Smooth muscle cell (in vitro differentiated cells): Measurements from ENCODE around the gene XNDC1N. TPM values are rescaled to one million over a fixed set of nuclear protein-coding genes. Genes with fewer than 3 reads are reported as not detected.

ENCODE experiments used
- DNase-seq: peaks from one replicate; lab custom pipeline; 2025; ENCODE audit not compliant: unreplicated experiment; lab: John Stamatoyannopoulos, UW
- H2AFZ ChIP-seq: fragments of 200-600 bp; sonication (generic); 2 replicates; pipeline ENCODE4 v1.6.0; 2016; ENCODE audit warnings: antibody characterized with exemption, low read depth, mild to moderate bottlenecking
- H3F3A ChIP-seq: fragments of 200-600 bp; sonication (generic); 2 replicates; pipeline ENCODE4 v1.6.0; 2017; ENCODE audit warnings: antibody characterized with exemption, low read depth
- H3K27ac ChIP-seq: fragments of 200-600 bp; sonication (generic); 2 replicates; pipeline ENCODE4 v1.5.1; 2016; ENCODE audit warnings: low read depth, mild to moderate bottlenecking
- H3K27me3 ChIP-seq: fragments of 200-600 bp; sonication (generic); 2 replicates; pipeline ENCODE4 v1.6.1; 2016; ENCODE audit warnings: low read depth, mild to moderate bottlenecking
- H3K36me3 ChIP-seq: fragments of 200-600 bp; sonication (generic); 2 replicates; pipeline ENCODE4 v1.5.1; 2016; ENCODE audit warnings: low read depth
- H3K4me1 ChIP-seq: fragments of 200-600 bp; sonication (generic); 2 replicates; pipeline ENCODE4 v1.5.1; 2016; ENCODE audit warnings: low read depth
- H3K4me2 ChIP-seq: fragments of 200-600 bp; sonication (generic); 2 replicates; pipeline ENCODE4 v1.6.0; 2016; ENCODE audit warnings: mild to moderate bottlenecking
- H3K4me3 ChIP-seq: fragments of 200-600 bp; sonication (generic); 2 replicates; pipeline ENCODE4 v1.5.1; 2016; ENCODE audit warnings: mild to moderate bottlenecking
- H3K79me2 ChIP-seq: fragments of 200-600 bp; sonication (generic); 2 replicates; pipeline ENCODE4 v1.6.0; 2016; ENCODE audit warnings: low read depth, mild to moderate bottlenecking
- H3K9ac ChIP-seq: fragments of 200-600 bp; sonication (generic); 2 replicates; pipeline ENCODE4 v1.6.0; 2016; ENCODE audit warnings: low read depth
- H3K9me3 ChIP-seq: fragments of 200-600 bp; sonication (generic); replicated peaks from 2 replicates; pipeline ENCODE4 v1.5.1; 2016; ENCODE audit warnings: low read depth
- H4K20me1 ChIP-seq: fragments of 200-600 bp; sonication (generic); 2 replicates; pipeline ENCODE4 v1.6.0; 2016; ENCODE audit warnings: low read depth
- CTCF ChIP-seq: fragments of 200-600 bp; sonication (generic); IDR thresholded peaks from 2 replicates; pipeline ENCODE4 v1.5.1; 2017; ENCODE audit warnings: borderline replicate concordance, mild to moderate bottlenecking, antibody characterized with exemption; ENCODE audit not compliant: insufficient read depth, poor library complexity, severe bottlenecking
- WGBS: methylation state at CpG from one replicate; pipeline ENCODE4 v1.1.7; 2016; ENCODE audit warnings: low lambda C conversion rate; 5-methylcytosine and 5-hydroxymethylcytosine counted together
- polyA plus RNA-seq: library from polyadenylated mRNA; unstranded; fragments of >200 nt; fragmentation: Nextera tagmentation; extraction: Ambion mirVana; gene quantifications from 2 replicates; pipeline ENCODE4 v1.2.1, GENCODE V29; 2016
- total RNA-seq: library from RNA; depleted of rRNA; stranded (reverse); fragments of >200 nt; gene quantifications from 2 replicates; pipeline ENCODE4 v1.2.3, GENCODE V29; 2014

Gene XNDC1N
- total and polyA plus RNA-seq, 2 experiments from 2014 or later, result 1.1 to 1.4 TPM

GRCh38 chr11:71962428-71963038 is 34.1 kb upstream of the XNDC1N start:
- Histone ChIP-seq H3K36me3 (no peaks in the 10 kb centered on the region), H3K27me3 (no peaks in the 10 kb centered on the region), H3K9me3 (no peaks in the 10 kb centered on the region), H3F3A (peaks cover 9% of the 10 kb centered on the region), H3K27ac (peak overlapping the region; percentile 78), H3K9ac (peak overlapping the region; percentile 24), H3K4me3 (no peak overlapping the region), H4K20me1 (peaks cover 47% of the 10 kb centered on the region), H3K4me2 (peak overlapping the region; percentile 28), H3K79me2 (peaks cover 28% of the 10 kb centered on the region), H3K4me1 (no peaks in the 10 kb centered on the region), H2AFZ (no peak overlapping the region)
- 25% methylated on average over 2 of the region's 2 CpGs for WGBS
- TF ChIP-seq CTCF, result no peak
- no peak for DNase-seq

DNA sequence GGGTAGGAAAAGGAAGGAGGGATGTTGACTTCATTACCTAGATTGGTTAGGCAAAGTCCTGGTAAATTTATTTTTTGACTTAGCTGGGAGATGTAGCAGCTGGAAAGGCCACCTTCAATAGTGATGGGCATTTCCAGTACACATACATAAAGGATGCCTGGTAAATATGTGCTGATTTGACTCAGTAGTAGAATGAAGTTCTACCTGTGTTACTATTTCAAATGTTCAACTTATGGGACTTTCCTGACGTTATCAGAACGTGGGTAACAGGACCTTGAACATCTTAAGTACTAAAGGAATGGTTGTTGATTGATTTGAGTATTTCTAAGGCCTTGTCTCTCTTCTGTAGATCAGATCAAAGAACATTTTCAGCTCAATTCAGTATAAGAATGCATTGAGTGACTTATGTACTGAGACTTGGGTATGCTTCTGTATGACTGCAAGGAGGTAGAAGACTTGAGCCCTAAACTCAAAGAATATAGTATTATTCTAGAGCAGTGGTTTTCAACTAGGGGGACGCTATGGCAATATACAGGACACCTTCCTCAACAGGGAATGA is 27.6 kb upstream of the XNDC1N start:
- Histone ChIP-seq H3K36me3 (no peaks in the 10 kb centered on the region), H3K4me2 (no peak overlapping the region), H3K27me3 (no peaks in the 10 kb centered on the region), H3F3A (no peaks in the 10 kb centered on the region), H3K9ac (no peak overlapping the region), H3K27ac (no peak overlapping the region), H2AFZ (no peak overlapping the region), H3K4me1 (no peaks in the 10 kb centered on the region), H4K20me1 (peaks cover 90% of the 10 kb centered on the region), H3K79me2 (peaks cover 80% of the 10 kb centered on the region), H3K9me3 (no peaks in the 10 kb centered on the region), H3K4me3 (no peak overlapping the region)
- no peak for TF ChIP-seq CTCF
- no peak for DNase-seq
- WGBS, result 64% methylated on average over 3 of the region's 3 CpGs

DNA sequence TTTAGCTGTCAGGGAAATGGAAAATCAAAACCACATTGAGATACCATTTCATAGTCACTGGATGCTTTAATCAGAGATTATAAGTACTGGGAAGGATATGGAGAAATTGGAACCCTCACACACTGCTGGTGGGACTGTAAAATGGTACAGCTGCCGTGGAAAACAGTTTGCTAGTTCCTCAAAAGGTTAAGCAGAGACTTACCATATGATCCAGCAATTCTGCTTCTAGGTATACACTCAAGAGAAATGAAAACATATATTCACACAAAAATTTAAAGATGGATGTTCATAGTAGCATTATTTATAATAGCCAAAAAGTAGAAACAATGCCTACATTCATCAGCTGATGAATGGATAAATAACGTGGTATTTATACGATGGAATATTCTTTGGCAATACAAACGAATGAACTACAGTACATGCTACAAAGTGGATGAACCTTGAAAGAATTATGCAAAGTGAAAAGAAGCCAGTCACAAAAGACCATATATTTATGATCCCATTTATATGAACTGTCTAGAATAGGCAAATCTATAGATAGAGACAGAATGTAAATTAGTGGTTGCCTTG is 23.4 kb upstream of the XNDC1N start:
- H2AFZ ChIP-seq, result no peak overlapping the region
- 82% methylated on average over 4 of the region's 4 CpGs for WGBS
- peaks cover 79% of the 10 kb centered on the region for H4K20me1 ChIP-seq
- no peaks in the 10 kb centered on the region for H3K27me3 ChIP-seq
- H3K27ac ChIP-seq, result no peak overlapping the region
- H3K9me3 ChIP-seq, result no peaks in the 10 kb centered on the region
- no peak for DNase-seq
- no peaks in the 10 kb centered on the region for H3K36me3 ChIP-seq
- H3K4me3 ChIP-seq, result no peak overlapping the region
- H3K4me1 ChIP-seq, result peaks cover 11% of the 10 kb centered on the region
- no peak overlapping the region for H3K9ac ChIP-seq
- H3K79me2 ChIP-seq, result peaks cover 94% of the 10 kb centered on the region
- peaks cover 12% of the 10 kb centered on the region for H3F3A ChIP-seq
- H3K4me2 ChIP-seq, result no peak overlapping the region
- TF ChIP-seq CTCF, result no peak
